ENCODE measurements around the gene AKR7A2. TPM values are rescaled to one million over a fixed set of nuclear protein-coding genes. Genes with fewer than 3 reads are reported as not detected.
"Not testable (repeated sequence)": the region's sequence is repeated elsewhere in the genome, so short reads cannot be mapped to it uniquely, and the experiment has no call there.

AKR7A2 gene
- total RNA-seq, 2 experiments from 2014 or later, result 42.9 to 43.4 TPM

DNA sequence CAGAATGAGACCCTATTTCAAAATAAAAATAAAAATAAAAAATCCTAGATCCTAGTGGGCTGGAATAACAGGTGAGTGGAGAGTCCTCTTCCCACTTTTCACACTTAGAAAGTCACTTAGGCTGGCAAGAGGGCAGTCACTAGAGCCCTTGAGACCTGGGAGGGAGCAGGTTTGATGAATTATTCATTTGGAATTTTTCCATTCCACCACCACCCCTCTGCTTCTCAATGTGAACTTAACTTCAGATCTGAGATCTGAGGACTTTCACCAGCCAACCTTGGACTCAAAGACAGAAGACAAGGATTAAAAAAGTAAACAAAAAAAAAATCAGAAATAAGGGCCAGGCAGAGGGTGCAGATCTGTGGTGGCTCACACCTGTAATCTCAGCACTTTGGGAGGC, 39.9 kb downstream of the AKR7A2 start:
- H3K27ac Mint-ChIP-seq, result no peak overlapping the region
- no peak for TF ChIP-seq CTCF (IDR thresholded peaks at IDR 0.05)
- H3K27me3 Mint-ChIP-seq, result peaks cover 13% of the 10 kb centered on the region
- H3K36me3 Mint-ChIP-seq (ENCODE audit: low read depth), result peaks cover 2% of the 10 kb centered on the region
- DNase-seq (no peak), ATAC-seq (no peak)
- H3K9me3 Mint-ChIP-seq, result peaks cover 6% of the 10 kb centered on the region
- ChIA-PET POLR2A (no interaction called here), CTCF (no interaction called here)
- H3K4me3 Mint-ChIP-seq, result no peak overlapping the region
- peaks cover 2% of the 10 kb centered on the region for H3K4me1 Mint-ChIP-seq (ENCODE audit: low read depth)
- intact Hi-C loops (cut with micrococcal nuclease), result no loop called here

DNA sequence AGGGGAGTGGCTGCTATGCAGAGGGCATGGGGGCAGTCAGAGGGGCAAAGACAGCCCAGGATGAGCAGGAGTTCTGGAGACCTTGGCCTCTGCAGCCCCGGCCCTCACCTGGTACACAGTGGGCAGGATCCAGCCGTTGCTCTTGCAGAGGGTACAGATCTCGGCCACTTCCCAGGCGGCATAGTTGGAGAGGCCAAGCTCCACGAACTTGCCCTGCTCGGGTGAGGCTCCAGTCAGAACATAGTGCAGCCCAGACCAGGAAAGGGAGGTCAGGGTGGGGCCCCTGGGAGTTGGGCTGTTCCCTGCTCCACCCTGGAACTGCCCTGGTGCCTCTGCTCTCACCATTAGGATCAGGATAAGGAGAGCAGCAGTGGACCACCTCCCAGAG, 41.6 kb downstream of the AKR7A2 start:
- POLR2A ChIA-PET; H3K27ac Mint-ChIP-seq; DNase-seq; CTCF ChIA-PET; intact Hi-C loops (cut with micrococcal nuclease); H3K9me3 Mint-ChIP-seq; H3K4me3 Mint-ChIP-seq; H3K36me3 Mint-ChIP-seq (ENCODE audit: low read depth); H3K4me1 Mint-ChIP-seq (ENCODE audit: low read depth); ATAC-seq: not testable (repeated sequence)
- H3K27me3 Mint-ChIP-seq, result peaks cover 13% of the 10 kb centered on the region

DNA sequence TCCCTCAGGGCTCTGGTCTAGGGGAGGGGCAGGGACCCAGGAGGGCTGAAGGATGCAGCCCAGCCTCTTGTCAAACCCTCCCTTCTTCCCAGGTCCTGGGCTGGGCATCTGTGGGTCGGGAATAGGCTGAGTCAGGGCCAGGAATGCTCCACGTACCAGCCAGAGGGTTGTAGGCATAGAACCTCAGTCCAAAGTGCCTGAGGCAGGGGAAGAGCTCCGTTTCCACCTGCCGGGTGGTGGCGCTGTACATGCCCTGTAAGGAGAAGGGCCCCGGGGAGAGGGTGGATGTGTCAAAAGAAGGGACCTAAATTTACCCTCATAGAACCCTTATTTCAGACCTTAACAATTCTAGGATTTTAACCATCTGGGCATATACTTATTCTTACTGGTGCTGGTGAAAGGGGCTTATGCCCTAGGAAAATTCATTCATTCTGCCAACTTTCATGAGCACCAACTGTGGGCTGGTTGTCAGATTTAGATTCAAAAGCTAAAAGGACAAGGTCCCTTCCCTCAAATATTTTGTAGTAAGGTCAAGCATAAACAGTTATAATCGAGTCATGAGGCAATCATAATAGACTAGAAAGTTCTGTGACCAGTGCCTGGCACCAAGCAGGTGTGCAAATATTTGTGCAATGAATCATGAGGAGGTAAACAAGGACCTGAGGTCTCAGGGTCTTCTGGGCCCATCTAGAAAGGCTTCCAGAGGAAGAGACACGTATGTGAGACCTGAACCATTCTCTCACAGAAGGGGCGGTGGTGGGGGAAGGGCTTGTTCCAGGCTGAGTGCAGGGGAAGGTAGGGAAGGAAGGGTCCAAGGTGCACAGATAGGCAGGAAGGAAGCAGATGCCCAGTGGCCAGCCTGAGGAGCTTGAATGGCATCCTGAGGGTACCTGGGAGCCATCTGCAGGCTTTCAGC, 42.3 kb downstream of the AKR7A2 start:
- H3K4me1 Mint-ChIP-seq (ENCODE audit: low read depth); H3K9me3 Mint-ChIP-seq; POLR2A ChIA-PET; DNase-seq; H3K36me3 Mint-ChIP-seq (ENCODE audit: low read depth); ATAC-seq; CTCF ChIA-PET; H3K27ac Mint-ChIP-seq; H3K4me3 Mint-ChIP-seq: not testable (repeated sequence)
- H3K27me3 Mint-ChIP-seq, result peaks cover 13% of the 10 kb centered on the region
- intact Hi-C loops (cut with micrococcal nuclease), result loop anchor here (10.0 kb wide), 1 partner anchor 385 kb away; no protein-coding TSS in a partner anchor

DNA sequence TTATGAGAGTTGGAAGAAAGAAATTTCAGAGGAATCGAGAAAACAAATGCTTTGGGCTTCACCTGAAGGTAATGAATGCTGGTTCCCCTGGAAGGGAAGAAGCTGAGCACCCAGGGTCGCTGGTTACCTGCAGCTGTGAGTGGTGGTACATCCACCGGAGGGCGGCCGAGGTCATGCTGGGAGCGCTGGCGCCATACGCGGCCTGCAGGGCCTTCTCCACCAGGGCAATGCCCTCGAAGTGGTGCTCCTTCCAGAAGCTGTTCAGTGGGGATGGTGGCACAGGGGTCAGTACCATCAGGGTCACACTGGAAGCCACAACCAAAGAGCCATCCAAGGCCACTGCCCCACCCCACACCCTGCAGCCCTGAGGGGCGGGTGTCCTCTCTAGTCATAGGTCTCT, 43.5 kb downstream of the AKR7A2 start:
- POLR2A ChIA-PET, result no interaction called here
- intact Hi-C loops (cut with micrococcal nuclease), result loop anchor here (10.0 kb wide), 1 partner anchor 386 kb away; no protein-coding TSS in a partner anchor
- Mint-ChIP-seq H3K27me3 (peaks cover 9% of the 10 kb centered on the region), H3K27ac (no peak overlapping the region), H3K4me1 (ENCODE audit: low read depth) (peaks cover 2% of the 10 kb centered on the region), H3K9me3 (no peaks in the 10 kb centered on the region), H3K4me3 (no peak overlapping the region), H3K36me3 (ENCODE audit: low read depth) (no peaks in the 10 kb centered on the region)
- no peak for TF ChIP-seq CTCF (IDR thresholded peaks at IDR 0.05)
- no peak for ATAC-seq
- CTCF ChIA-PET, result no interaction called here
- no peak for DNase-seq

GRCh38 chr1:19262744-19263143, 49.2 kb downstream of the AKR7A2 start:
- CTCF ChIA-PET, result interaction anchor here (1.1 kb wide), 1 partner anchor 22 kb away, joined by 4 read pairs; no protein-coding TSS in a partner anchor
- POLR2A ChIA-PET, result interaction anchor here (0.6 to 6.3 kb wide), 3 partner anchors 8 to 33 kb away, joined by 3 to 41 read pairs (median 4); partner anchors contain the start of genes EMC1 and MRTO4
- ATAC-seq, result no peak

More at GRCh38 chr1:19262744-19263143, 49.2 kb downstream of the AKR7A2 start:
- H3K27me3 Mint-ChIP-seq, result no peaks in the 10 kb centered on the region
- no peak overlapping the region for H3K27ac Mint-ChIP-seq
- no peak overlapping the region for H3K4me3 Mint-ChIP-seq
- DNase-seq, result no peak
- intact Hi-C loops (cut with micrococcal nuclease), result loop anchor here (10.0 kb wide), 1 partner anchor 392 kb away; no protein-coding TSS in a partner anchor
- H3K4me1 Mint-ChIP-seq (ENCODE audit: low read depth), result no peaks in the 10 kb centered on the region
- H3K9me3 Mint-ChIP-seq, result no peaks in the 10 kb centered on the region
- no peak for TF ChIP-seq CTCF (IDR thresholded peaks at IDR 0.05)
- H3K36me3 Mint-ChIP-seq (ENCODE audit: low read depth), result peaks cover 19% of the 10 kb centered on the region

Data from activated CD8-positive, alpha-beta T cell treated with anti-CD3 and anti-CD28 coated beads for 36 hours (primary cell).